GM21367 (cell line): ENCODE measurements around the gene CCDC117.
"Not testable (repeated sequence)": the region's sequence is repeated elsewhere in the genome, so short reads cannot be mapped to it uniquely, and the experiment has no call there.

Experiments used
- ATAC-seq: cut with Tn5 transposase; IDR thresholded peaks from one replicate; pipeline ENCODE4 v1.9.1; 2021; ENCODE audit not compliant: unreplicated experiment

CCDC117 gene

DNA sequence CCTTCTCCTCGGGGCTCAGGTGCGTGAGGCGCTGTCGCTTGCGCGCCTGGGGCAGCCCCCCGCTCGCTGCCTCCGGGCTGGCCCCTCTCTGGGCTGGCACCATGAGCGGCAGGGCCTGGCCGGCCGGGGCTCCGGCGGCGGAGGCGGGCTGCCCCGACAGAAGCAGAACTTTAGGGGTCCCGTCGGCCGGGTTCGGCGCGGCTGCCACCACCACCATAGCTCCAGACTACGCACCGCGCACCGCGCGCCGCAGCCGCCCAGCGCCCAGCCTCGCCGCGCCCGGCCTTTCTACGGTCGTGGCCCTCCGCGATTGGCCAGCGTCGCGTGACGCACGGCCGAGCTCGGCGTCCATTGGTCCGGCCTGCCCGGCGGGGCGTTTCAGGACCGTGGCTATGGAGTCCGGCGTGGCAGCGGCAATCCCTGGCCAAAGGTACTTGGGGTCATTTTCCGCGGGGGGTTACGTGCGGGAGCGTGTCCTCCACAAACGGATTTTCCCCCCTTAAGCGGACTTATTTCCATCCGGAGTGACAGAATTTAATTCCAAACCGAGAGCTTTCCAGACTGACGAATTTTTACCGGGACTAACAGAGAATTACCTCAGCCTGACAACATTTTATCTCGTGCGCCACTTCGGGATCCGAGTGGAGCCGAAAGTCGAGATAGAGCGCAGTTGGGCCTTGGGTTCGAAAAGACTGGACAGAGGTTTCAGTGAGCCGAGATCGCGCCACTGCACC lies 28.0 kb downstream of the CCDC117 start, which contains the start of gene XBP1:
XBP1 (minus strand) TSS at position 262 of the 734 bp plus-strand sequence.
- ATAC-seq, result peak; percentile 73

DNA sequence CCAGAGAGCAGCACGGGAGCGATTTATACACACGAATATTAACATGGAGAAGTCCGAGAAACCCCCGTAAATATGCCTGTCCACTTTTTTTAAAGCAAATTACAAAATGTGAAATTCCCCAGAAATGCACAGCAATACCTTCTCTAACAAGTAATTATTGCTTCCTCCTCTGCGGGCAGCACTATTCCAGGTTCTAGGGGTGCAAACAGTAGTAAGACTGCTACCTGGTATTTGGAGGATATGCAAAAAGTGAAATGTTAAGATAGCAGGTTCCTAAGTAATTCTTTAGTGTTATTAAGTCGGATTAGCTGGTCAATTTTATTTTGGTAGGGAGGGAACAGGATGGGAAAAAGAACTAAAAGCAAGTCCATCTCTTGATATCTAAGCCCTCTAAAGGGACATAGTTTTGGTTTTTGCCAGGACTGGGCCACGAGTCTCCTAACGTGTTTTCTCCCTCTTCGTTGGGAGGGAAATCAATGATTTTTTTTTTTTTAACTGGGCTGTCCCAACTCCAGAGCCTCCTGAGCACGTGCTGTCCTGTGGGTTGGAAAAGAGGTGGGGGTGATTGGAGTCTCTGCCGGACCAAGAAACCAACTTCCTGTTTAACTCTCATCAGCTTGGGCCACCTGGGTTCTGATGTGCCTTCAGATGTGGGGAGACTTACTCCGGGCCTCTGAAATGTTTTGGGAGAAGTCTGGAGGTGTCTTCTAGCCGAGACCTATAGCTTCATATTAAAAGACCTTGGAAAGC lies 29.5 kb downstream of the CCDC117 start:
- no peak for ATAC-seq

- ATAC-seq, result no peak
These were observed 30.2 kb downstream of the CCDC117 start for GRCh38 chr22:28802595-28803123.

GRCh38 chr22:28805426-28805825 lies 32.9 kb downstream of the CCDC117 start:
- not testable (repeated sequence) for ATAC-seq

GRCh38 chr22:28808716-28809355 lies 36.3 kb downstream of the CCDC117 start:
- no peak for ATAC-seq

DNA sequence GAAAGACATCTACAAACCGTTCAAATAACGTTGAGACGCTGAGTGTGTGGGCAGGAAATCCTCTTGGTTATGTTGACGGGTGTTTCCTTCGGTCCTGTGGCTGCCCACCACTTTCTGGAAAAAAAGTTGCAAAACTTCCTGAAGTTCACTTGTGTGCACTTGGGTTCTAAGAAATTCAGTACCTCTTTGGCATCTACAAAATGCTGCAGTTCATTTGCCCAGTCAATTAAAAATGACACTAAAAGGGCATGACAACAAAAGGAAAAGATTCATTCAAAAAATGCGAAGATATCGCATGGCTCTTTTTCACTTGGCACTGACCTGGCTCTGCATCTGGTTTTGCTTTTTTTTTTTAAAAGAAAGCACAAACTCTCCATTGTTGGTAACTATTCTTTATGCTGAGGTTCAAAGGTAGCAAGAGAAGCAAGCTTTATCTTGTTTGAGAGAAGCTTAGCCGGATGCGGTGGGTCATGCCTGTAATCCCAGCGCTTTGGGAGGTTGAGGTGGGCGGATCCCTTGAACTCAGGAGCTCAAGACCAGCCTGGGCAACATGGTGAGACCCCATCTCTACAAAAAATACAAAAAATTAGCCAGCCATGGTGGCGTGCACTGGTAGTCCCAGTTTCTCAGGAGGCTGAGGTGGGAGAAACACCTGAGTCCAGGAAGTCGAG lies 38.5 kb downstream of the CCDC117 start:
- ATAC-seq, result no peak

DNA sequence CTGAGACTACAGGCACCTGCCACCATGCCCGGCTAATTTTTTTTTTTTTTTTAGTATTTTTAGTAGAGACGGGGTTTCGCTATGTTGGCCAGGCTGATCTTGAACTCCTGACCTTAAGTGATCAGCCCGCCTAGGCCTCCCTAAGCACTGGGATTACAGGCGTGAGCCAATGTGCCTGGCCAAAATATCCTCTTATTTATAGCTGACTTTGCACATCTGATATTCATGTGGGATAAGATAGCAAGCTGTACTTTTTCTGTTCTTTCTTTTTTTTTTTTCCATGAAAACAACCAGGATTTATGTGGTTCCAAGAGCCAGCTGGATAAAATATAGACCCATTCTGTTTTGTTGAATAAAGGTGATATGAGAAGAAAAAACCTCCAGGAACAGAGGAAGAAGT lies 40.0 kb downstream of the CCDC117 start:
- no peak for ATAC-seq

DNA sequence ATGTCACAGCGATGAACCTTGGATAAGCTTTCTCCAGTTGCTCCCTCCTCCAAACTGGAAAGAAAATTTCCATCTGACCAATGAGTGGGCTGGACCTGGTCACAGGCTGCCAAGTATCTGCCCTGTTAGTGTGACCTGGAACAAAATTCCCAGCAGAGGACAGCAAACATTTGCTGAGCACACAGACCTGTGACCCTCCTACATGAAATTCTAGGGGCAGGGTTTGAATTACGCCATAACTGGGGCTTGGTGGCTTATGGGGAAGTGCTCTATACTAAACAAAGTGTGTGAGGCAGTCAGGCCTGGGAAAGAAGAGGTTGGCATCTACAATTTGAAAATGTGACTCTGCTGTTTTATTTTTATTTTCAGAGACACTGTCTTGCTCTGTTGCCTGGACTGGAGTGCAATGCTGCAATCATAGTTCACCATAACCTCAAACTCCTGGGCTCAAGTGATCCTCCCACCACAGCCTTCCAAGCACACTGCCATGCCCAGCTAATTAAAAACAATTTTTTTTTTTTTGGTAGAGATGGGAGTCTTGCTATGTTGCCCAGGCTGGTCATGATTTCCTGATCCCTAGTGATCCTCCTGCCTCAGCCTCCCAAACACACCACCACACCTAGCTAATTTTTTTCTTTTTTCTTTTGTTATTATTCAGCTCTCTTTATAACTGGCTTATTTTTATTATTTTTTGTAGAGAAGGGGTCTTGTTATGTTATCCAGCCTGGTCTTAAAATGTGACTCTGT lies 41.5 kb downstream of the CCDC117 start:
- no peak for ATAC-seq

GRCh38 chr22:28815111-28815510 lies 42.6 kb downstream of the CCDC117 start:
- ATAC-seq, result no peak

- ATAC-seq, result no peak
These were observed 43.2 kb downstream of the CCDC117 start for GRCh38 chr22:28815729-28816128.

DNA sequence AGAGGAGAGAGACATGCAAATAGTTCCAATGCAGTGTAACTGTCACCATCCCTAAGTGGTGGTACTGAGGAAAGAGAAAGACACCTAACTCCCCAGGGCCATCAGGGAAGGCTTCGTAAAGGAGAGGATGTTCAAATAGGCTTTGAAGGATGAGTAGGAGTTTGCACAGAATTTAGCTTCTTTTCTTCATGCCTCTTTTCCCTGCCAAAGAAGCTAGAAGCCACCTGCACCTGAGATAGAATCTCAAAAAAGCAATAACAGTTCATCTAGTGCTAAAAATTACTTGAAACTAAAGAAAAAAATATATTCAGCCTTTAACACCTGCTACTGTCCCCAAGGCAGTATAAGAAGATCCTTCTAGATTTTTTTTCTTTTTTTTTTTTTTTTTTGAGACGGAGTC lies 44.6 kb downstream of the CCDC117 start:
- ATAC-seq, result no peak

DNA sequence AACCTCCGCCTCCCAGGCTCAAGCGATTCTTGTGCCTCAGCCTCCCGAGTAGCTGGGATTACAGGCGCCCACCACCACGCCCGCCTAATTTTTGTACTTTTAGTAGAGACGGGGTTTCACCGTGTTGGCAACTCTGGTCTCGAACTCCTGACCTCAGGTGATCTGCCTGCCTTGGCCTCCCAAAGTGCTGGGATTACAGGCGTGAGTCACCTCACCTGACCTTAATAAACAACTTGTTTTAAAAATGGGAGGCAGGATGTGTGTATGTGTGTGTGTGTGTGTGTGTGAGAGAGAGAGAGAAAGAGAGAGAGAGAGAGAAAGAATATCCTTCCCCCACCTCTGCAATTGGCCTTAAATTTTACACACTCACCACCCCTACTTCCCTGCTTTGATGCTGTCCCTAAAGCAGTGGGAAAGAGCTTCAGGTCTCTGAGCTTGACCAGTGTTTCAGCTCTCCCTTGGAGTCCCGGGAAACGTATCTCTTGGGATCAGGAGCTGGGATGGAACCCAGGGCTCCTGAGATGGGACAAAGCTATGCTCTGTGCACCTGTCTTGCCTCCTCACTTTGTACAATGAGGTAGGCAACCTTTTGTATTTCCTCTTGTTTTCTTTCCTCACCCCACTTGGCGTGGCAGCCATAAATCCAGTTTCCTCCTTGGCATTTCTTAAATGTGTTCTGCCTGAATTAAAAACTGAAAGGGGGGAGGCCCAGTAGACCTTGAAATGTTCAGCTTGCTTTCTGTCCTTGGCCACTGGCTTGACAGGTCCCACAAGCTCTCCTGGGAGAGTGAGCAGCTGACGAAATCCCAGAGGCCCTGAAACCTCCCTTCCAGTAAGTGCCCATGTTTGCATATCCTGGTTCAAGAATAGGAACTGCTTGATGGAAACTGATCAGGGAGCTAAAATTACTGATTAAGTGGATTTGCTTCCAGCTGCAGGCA lies 45.7 kb downstream of the CCDC117 start:
- ATAC-seq, result no peak

DNA sequence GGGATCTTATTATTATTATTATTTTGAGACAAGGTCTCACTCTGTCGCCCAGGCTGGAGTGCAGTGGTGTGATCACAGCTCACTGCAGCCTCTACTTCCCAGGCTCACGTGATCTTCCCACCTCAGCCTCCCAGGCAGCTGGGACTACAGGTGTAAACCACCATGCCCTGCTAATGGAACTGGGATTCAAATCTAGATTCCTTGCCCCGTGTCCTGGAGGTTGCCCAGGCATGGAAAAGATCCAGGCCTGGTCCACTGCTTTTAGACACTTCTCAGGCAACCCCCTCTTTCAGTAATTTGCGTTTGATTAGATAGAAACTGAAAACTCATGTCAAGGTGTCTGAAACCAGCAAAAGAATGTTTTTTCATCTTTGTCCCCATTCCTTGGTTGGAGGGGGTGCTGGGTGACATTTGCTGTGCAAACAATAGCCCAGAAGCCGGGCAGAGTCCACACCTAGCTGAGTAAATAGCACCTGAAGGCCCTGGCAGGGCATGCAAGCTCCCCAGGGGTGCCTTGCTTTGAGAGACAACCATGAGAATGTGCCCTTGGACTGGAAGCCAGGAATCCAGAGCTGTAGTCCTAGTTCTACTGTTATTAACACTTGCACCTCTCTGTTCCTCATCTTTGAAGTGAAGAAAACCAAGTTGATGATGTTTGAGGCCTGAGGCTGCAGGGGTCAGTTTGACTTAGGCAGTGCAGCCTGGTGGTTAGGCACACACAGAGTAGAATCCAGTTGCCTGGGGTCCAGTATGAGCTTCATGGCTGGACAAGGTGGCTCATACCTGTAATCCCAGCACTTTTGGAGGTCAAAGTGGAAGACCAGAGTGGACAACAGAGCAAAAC lies 47.0 kb downstream of the CCDC117 start:
- peak; percentile 50 for ATAC-seq

DNA sequence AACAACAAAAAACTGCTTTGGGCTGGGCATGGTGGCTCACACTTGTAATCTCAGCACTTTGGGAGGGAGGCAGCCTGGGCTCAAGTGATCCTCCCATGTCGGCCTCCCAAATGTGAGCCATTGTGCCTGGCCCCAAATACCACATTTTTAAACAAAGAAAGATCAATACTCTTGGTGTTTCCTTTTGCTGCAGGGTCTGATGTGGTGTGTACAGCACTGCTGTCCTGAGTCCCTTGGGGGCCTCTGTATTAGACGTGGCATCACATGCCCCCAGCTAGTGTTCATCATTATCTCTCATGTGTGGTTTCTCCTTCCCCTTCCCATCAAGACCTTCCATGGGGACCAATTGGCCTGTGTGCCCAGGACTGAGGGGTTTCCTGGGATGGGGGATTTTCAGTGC lies 48.4 kb downstream of the CCDC117 start:
- ATAC-seq, result no peak

DNA sequence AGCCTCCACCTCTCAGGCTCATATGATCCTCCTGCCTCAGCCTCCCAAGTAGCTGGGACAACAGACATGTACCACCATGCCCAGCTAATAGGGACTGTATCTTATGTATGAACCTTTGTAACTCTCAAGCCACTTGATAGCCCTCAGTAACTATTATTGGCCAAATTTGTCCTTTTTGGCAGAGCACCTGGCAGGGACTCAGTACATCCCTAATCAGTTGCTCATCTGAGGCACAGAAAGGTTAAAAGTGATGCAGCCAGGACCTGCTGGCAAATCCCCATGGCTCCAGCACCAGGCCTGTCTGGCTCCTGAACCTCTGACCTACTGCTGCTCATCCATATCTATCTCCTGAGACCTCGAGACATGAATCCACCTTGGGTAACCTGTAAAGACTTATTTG lies 49.0 kb downstream of the CCDC117 start:
- no peak for ATAC-seq

DNA sequence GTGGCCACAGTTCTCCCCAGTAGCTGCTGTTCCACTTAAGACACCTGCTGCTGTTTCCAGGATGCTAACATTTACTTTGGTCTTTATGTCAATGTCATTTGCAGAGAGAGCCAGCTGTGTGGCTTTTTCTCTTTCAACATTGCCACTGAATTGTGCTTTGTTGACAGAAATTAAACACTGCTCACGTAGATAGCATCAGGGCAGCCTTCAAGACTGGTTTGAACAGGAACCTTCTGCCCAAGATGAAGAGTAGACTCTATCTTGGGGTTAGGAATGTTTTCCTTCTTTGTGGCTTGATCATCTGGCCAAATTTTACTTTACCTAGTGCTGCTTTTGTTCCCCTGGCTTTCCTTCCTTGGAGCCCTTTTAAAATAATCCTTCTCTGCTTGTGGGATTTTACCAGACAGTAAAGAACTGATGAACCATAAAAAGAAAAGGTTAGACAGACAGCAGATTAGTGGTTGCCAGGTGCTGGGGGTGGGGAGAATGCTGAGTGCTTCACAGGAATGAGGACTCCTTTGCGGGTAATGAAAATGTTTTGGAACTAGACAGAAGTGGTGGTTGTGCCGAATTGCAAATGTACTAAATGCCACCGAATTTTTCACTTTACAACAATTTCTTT lies 50.5 kb downstream of the CCDC117 start:
- ATAC-seq, result no peak

DNA sequence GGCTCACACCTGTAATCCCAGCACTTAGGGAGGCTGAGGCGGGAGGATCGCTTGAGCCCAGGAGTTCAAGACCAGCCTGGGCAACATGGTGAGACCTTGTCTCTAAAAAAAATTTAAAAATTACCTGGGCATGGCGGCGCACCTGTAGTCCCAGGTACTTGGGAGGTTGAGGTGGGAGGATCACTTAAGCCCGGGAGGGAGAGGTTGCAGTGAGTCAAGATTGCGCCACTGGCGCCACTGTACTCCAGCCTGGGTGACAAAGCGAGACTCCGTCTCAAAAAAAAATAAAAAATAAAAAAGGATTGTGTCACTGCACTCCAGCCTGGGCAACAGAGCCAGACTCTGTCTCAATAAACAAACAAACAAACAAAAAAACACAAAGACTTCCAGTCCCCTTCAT lies 52.0 kb downstream of the CCDC117 start:
- ATAC-seq, result not testable (repeated sequence)

GRCh38 chr22:28826430-28826829 lies 53.9 kb downstream of the CCDC117 start:
- ATAC-seq, result not testable (repeated sequence)
